ENCODE results near the gene C21orf91. TPM values are rescaled to one million over a fixed set of nuclear protein-coding genes. Genes with fewer than 3 reads are reported as not detected.

C21orf91 gene
- total RNA-seq, 1 donor from 2014 or later: 5.6 TPM

DNA sequence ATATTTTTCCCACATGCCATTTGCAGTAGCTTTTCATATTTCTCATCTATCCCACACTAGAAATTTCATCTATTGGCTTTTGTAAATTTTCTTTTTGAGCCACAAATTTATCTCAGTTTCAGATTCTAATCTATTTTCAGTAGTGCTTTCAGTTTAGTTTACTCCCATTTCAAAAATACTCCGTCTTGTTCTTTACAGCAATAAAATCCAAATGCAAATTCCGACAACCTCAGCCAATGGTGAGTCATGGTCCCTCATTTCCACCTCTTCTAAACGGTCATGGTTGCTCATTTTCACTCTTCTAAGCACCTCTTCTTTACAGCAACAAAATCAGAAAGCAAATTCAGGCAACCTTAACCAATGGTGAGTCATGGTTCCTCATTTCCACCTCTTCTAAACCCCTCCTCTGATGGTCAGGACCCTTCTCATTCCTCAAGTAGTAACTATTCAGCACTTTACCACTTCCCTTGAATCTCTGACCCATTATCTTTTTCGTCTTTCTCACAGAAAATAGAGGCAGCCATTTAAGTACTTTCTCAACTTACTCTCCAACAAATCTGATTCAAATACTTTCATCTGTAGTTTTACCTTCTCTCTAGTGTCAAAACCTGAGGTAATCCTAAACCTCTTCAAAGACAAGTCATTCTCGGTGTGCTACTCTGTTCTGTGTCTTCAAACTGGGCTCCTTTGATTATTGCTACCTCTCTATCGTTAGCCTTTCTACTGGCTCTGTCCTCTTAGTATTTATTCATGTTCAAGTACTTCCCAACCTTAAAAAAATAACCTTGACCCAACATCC lies 34.4 kb downstream of the C21orf91 start:
- TF ChIP-seq, protein P1, sequence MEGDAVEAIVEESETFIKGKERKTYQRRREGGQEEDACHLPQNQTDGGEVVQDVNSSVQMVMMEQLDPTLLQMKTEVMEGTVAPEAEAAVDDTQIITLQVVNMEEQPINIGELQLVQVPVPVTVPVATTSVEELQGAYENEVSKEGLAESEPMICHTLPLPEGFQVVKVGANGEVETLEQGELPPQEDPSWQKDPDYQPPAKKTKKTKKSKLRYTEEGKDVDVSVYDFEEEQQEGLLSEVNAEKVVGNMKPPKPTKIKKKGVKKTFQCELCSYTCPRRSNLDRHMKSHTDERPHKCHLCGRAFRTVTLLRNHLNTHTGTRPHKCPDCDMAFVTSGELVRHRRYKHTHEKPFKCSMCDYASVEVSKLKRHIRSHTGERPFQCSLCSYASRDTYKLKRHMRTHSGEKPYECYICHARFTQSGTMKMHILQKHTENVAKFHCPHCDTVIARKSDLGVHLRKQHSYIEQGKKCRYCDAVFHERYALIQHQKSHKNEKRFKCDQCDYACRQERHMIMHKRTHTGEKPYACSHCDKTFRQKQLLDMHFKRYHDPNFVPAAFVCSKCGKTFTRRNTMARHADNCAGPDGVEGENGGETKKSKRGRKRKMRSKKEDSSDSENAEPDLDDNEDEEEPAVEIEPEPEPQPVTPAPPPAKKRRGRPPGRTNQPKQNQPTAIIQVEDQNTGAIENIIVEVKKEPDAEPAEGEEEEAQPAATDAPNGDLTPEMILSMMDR (IDR thresholded peaks at IDR 0.05; ENCODE audit: insufficient read depth, low read length, poor library complexity, severe bottlenecking): no peak
- no peaks in the 10 kb centered on the region for H3K36me3 ChIP-seq (ENCODE audit: control insufficient read depth, insufficient read depth, low read length)
- H3K27me3 ChIP-seq (ENCODE audit: control insufficient read depth, insufficient read depth, low read length): no peaks in the 10 kb centered on the region
- DNase-seq (ENCODE audit: low read depth): no peak
- no peak overlapping the region for H3K4me3 ChIP-seq (ENCODE audit: low read depth, low read length)

DNA sequence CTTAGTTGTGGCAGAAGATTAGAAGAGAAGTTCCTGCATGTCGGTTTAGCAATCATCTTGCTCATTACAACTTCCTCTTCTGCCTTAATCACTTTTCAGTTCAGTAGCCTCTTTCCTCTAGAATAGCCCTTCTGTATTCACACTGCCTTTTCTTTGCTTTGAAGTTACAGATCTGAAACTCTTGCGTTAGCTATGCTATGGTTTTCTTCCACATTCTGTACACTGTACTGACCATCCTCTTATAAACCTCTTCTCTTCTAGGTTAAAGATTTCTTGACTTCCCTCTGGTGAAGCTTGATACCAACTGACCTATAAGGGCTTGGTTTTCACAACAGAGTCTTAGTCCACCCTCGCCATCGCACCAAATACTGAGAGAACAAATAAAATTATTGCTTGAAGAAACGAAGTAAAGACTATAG lies 35.0 kb downstream of the C21orf91 start:
- Histone ChIP-seq H3K36me3 (ENCODE audit: control insufficient read depth, insufficient read depth, low read length) (no peaks in the 10 kb centered on the region), H3K27me3 (ENCODE audit: control insufficient read depth, insufficient read depth, low read length) (no peaks in the 10 kb centered on the region), H3K4me3 (ENCODE audit: low read depth, low read length) (no peak overlapping the region)
- DNase-seq (ENCODE audit: low read depth): no peak
- TF ChIP-seq, protein P1 (IDR thresholded peaks at IDR 0.05; ENCODE audit: insufficient read depth, low read length, poor library complexity, severe bottlenecking): no peak

DNA sequence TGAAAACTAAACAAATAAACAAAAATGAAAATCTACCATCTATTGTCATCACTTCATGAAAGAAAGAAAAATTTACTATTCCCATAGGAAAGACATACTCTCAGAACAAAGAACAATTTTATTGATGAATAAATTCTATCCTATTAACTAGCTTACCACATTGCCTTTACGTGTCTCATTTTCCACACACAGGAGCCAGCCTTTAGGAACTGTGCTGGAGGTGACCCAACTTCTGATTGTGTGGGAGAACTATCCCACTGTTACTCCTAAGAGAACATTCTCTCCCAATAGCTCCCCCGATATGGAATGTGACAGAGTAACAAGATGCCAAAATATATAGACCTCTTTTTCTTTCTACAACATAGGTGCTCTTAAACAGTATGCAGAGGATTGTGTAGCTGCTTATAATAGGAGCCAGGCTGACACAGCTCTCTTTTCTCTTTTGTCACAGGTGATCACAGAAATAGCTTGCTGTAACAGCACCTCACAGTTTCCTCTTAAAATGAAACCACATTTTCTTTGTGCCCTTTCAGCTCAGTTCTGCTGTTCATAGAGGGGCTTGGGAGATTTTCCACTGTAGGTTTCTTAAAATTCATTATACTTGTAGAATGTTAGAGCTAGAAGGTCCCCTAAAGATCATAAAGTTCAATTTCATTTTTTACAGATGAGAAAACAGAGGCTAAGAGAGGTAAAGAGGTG lies 35.5 kb downstream of the C21orf91 start:
- Histone ChIP-seq H3K27me3 (ENCODE audit: control insufficient read depth, insufficient read depth, low read length) (no peaks in the 10 kb centered on the region), H3K4me3 (ENCODE audit: low read depth, low read length) (no peak overlapping the region), H3K36me3 (ENCODE audit: control insufficient read depth, insufficient read depth, low read length) (no peaks in the 10 kb centered on the region)
- TF ChIP-seq, protein P1 (IDR thresholded peaks at IDR 0.05; ENCODE audit: insufficient read depth, low read length, poor library complexity, severe bottlenecking): no peak
- no peak for DNase-seq (ENCODE audit: low read depth)

DNA sequence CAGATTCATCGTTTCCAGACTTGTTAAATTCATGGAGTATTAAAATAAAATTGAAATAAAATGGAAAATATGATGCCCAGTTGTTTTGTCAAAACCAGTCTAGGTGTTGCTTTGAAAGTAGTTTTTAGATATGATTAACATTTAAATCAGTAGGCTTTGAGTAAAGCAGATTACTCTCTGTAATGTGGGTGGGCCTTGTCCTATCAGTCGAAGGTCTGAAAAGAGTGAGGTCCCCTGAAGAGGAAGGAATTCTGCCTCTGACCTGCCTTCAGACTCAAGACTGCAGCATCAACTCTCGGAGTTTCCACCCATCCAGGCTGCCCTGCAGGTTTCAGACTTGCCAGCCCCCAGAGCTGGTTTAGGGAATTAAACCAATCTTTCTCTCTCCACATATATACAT lies 36.2 kb downstream of the C21orf91 start:
- TF ChIP-seq, protein P1 (IDR thresholded peaks at IDR 0.05; ENCODE audit: insufficient read depth, low read length, poor library complexity, severe bottlenecking): no peak
- no peak overlapping the region for H3K4me3 ChIP-seq (ENCODE audit: low read depth, low read length)
- DNase-seq (ENCODE audit: low read depth): no peak

DNA sequence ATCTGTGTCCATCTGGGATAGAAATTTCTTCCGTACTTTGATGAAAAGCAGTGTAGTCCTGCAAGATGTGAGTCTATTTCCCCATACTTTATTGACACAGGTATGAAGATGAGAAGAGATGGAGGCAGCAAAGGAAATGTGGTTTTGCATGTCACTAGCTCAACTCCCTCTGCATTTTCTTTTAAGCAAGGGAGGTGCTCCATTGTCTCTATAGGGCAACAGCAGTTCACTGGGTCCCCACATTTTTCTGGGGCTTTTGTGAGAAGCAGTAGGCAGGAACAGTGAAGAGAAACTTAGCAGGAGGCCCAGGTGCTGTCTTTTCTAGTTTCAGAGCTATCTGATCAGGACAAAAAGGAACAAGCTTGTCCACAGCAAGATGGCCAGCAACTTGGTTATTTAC lies 37.1 kb downstream of the C21orf91 start:
- no peak for DNase-seq (ENCODE audit: low read depth)
- TF ChIP-seq, protein P1 (IDR thresholded peaks at IDR 0.05; ENCODE audit: insufficient read depth, low read length, poor library complexity, severe bottlenecking): no peak

More for the DNA sequence above, 36.2 kb downstream of the C21orf91 start:
- Histone ChIP-seq H3K36me3 (ENCODE audit: control insufficient read depth, insufficient read depth, low read length) (no peaks in the 10 kb centered on the region), H3K27me3 (ENCODE audit: control insufficient read depth, insufficient read depth, low read length) (no peaks in the 10 kb centered on the region)

More for the DNA sequence above, 37.1 kb downstream of the C21orf91 start:
- Histone ChIP-seq H3K27me3 (ENCODE audit: control insufficient read depth, insufficient read depth, low read length) (no peaks in the 10 kb centered on the region), H3K36me3 (ENCODE audit: control insufficient read depth, insufficient read depth, low read length) (no peaks in the 10 kb centered on the region), H3K4me3 (ENCODE audit: low read depth, low read length) (no peak overlapping the region)

Measured in kidney epithelial cell (primary cell).